Gastrocnemius medialis (tissue), 4 donors: ENCODE results near the gene TNS3. TPM values are rescaled to one million over a fixed set of nuclear protein-coding genes. Genes with fewer than 3 reads are reported as not detected.

Experiments used
- ATAC-seq, 2 donors: fragments of 150-250 bp; one replicate each; pipeline ENCODE4 v1.9.1; 2016
- DNase-seq, 2 donors: peaks; one replicate each; pipeline ENCODE4 v3.0.0-alpha.2; 2019
- H3K27ac ChIP-seq, 4 donors: fragments of 200-600 bp; sonication (generic); 1 replicate in 1 of 4; 2 replicates in 3 of 4; pipeline ENCODE4 v1.5.1; 2016 to 2018; ENCODE audit warnings: mild to moderate bottlenecking in 2 of 4, moderate library complexity in 1 of 4
- H3K27me3 ChIP-seq, 3 donors: fragments of 200-600 bp; sonication (generic) in 2 of 3; 1 replicate in 1 of 3; 2 replicates in 2 of 3; pipeline versions ENCODE4 v1.5.1 to v1.6.0; 2016 to 2019; ENCODE audit warnings: mild to moderate bottlenecking in 1 of 3, moderate library complexity in 1 of 3
- H3K36me3 ChIP-seq, 2 donors: fragments of 200-600 bp; sonication (generic) in 1 of 2; one replicate each; pipeline ENCODE4 v1.5.1; 2017 to 2018
- H3K4me1 ChIP-seq, 2 donors: fragments of 200-600 bp; sonication (generic) in 1 of 2; one replicate each; pipeline ENCODE4 v1.5.1; 2016 to 2017; ENCODE audit warnings: mild to moderate bottlenecking in 2 of 2
- H3K4me3 ChIP-seq, 4 donors: fragments of 200-600 bp; sonication (generic) in 3 of 4; 1 replicate in 1 of 4; 2 replicates in 3 of 4; pipeline ENCODE4 v1.5.1; 2016 to 2019; ENCODE audit warnings: mild to moderate bottlenecking in 2 of 4
- H3K9me3 ChIP-seq, 3 donors: fragments of 200-600 bp; sonication (generic) in 2 of 3; 1 replicate in 1 of 3; 2 replicates in 2 of 3; pipeline ENCODE4 v1.5.1; 2016 to 2019
- POLR2A ChIP-seq, 2 donors: fragments of 450-650 bp; IDR thresholded peaks; one replicate each; pipeline ENCODE4 v1.6.1; 2017; ENCODE audit warnings: antibody characterized with exemption in 2 of 2, mild to moderate bottlenecking in 2 of 2, moderate library complexity in 2 of 2
- in situ Hi-C, 4 donors: fragments of 200-750 bp; cut with MboI; loops; one replicate each; pipeline versions ENCODE4 v1.15.0 to v1.8.0; 2017; ENCODE audit warnings: low sequenced_read_pairs in 4 of 4
- intact Hi-C: fragments of 100-400 bp; cut with DNase I; formaldehyde crosslinking; loops from one replicate; pipeline ENCODE4 v1.15.1; 2023; ENCODE audit warnings: low total_unique reads
- total RNA-seq, 4 donors: library from RNA; depleted of rRNA; stranded (reverse); fragments of >200 nt; gene quantifications; one replicate each; pipeline versions ENCODE4 v1.1.0 to v1.2.3, GENCODE V29; 2016
- TF ChIP-seq, protein P1 (sequence below), 5 experiments: fragments of 450-650 bp in 3 of 5; fragments of 200-600 bp in 2 of 5; sonication (generic) in 2 of 5; IDR thresholded peaks in 4 of 5; conservative IDR thresholded peaks in 1 of 5; 1 replicate in 4 of 5; 2 replicates in 1 of 5; pipeline ENCODE4 v1.5.1; 2016 to 2019; ENCODE audit warnings: antibody characterized with exemption in 5 of 5, mild to moderate bottlenecking in 3 of 5, moderate library complexity in 3 of 5

TNS3 gene
- total RNA-seq, 4 donors from 2014 or later: 39.4 to 64.3 (median 50.5) TPM

DNA sequence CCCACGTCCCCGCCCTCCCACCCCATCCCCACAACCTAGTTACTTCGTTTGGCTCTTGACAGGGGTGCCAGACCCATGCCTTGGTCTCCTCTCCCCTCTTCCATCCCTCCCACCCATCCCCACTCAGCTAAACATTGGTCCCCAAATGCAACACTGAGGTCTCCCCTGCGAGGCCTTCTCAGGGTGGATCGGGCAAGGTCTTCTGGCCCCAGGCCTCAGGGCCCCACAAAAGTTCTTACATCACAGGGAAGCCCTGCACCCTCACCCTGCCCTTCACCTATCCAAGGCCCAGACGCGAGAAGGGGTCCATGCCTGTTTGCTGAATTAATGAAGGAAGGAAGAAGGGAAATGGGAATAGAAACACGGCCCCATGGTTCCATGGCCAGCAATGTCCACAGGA, 32.0 kb downstream of the TNS3 start:
- Histone ChIP-seq H3K9me3 (no peaks in the 10 kb centered on the region), H3K27me3 (no peaks in the 10 kb centered on the region), H3K36me3 (no peaks in the 10 kb centered on the region), H3K4me1 (no peaks in the 10 kb centered on the region), H3K27ac (no peak overlapping the region), H3K4me3 (no peak overlapping the region)
- TF ChIP-seq, protein P1, sequence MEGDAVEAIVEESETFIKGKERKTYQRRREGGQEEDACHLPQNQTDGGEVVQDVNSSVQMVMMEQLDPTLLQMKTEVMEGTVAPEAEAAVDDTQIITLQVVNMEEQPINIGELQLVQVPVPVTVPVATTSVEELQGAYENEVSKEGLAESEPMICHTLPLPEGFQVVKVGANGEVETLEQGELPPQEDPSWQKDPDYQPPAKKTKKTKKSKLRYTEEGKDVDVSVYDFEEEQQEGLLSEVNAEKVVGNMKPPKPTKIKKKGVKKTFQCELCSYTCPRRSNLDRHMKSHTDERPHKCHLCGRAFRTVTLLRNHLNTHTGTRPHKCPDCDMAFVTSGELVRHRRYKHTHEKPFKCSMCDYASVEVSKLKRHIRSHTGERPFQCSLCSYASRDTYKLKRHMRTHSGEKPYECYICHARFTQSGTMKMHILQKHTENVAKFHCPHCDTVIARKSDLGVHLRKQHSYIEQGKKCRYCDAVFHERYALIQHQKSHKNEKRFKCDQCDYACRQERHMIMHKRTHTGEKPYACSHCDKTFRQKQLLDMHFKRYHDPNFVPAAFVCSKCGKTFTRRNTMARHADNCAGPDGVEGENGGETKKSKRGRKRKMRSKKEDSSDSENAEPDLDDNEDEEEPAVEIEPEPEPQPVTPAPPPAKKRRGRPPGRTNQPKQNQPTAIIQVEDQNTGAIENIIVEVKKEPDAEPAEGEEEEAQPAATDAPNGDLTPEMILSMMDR (IDR thresholded peaks at IDR 0.05 in 4 of 5, conservative IDR thresholded peaks at IDR 0.05 in 1 of 5): no peak
- no peak for TF ChIP-seq POLR2A (IDR thresholded peaks at IDR 0.05)
- in situ Hi-C loops (no loop called here), intact Hi-C loops (no loop called here)
- no peak for DNase-seq
- no peak for ATAC-seq

DNA sequence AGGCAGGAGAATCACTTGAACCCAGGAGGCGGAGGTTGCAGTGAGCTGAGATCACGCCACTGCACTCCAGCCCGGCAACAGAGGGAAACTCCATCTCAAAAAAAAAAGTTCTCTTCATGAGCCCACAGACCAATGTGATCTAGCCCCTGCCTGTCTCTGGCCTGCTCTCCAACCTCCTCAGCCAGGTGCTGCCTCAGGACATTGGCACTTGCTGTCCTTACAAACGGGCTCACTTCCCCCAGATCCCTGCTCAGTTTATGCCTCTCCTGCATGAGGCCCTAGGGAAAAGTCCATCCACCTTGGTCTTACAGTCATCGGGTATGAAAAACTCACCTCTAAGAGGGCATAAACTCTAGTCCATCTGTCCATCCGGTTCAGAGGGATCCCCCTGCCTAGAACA, 32.5 kb downstream of the TNS3 start:
- Histone ChIP-seq H3K27me3 (no peaks in the 10 kb centered on the region), H3K4me1 (no peaks in the 10 kb centered on the region), H3K36me3 (no peaks in the 10 kb centered on the region), H3K27ac (no peak overlapping the region), H3K4me3 (no peak overlapping the region), H3K9me3 (no peaks in the 10 kb centered on the region)
- no peak for DNase-seq
- in situ Hi-C loops: no loop called here
- no peak for ATAC-seq
- intact Hi-C loops: no loop called here
- TF ChIP-seq POLR2A (IDR thresholded peaks at IDR 0.05): no peak
- TF ChIP-seq, protein P1 (IDR thresholded peaks at IDR 0.05 in 4 of 5, conservative IDR thresholded peaks at IDR 0.05 in 1 of 5): no peak

- intact Hi-C loops: no loop called here
- H3K4me3 ChIP-seq: no peak overlapping the region
- H3K36me3 ChIP-seq: no peaks in the 10 kb centered on the region
- DNase-seq: no peak
- no peak for TF ChIP-seq POLR2A (IDR thresholded peaks at IDR 0.05)
- TF ChIP-seq, protein P1 (IDR thresholded peaks at IDR 0.05 in 4 of 5, conservative IDR thresholded peaks at IDR 0.05 in 1 of 5): no peak
- no peak overlapping the region for H3K27ac ChIP-seq
- H3K27me3 ChIP-seq: no peaks in the 10 kb centered on the region
- H3K4me1 ChIP-seq: no peaks in the 10 kb centered on the region
- H3K9me3 ChIP-seq: no peaks in the 10 kb centered on the region
- no peak for ATAC-seq
- in situ Hi-C loops: no loop called here
These were observed 33.4 kb downstream of the TNS3 start for GRCh38 chr7:47548546-47548945.

GRCh38 chr7:47546733-47547494, 35.0 kb downstream of the TNS3 start:
- no peak overlapping the region for H3K4me3 ChIP-seq
- no peaks in the 10 kb centered on the region for H3K36me3 ChIP-seq
- H3K9me3 ChIP-seq: no peaks in the 10 kb centered on the region
- intact Hi-C loops (no loop called here), in situ Hi-C loops (no loop called here)
- no peaks in the 10 kb centered on the region for H3K4me1 ChIP-seq
- no peak overlapping the region for H3K27ac ChIP-seq
- TF ChIP-seq, protein P1 (IDR thresholded peaks at IDR 0.05 in 4 of 5, conservative IDR thresholded peaks at IDR 0.05 in 1 of 5): no peak
- TF ChIP-seq POLR2A (IDR thresholded peaks at IDR 0.05): no peak
- ATAC-seq (no peak), DNase-seq (no peak)
- no peaks in the 10 kb centered on the region for H3K27me3 ChIP-seq

GRCh38 chr7:47546171-47546570, 35.7 kb downstream of the TNS3 start:
- H3K4me1 ChIP-seq: no peaks in the 10 kb centered on the region
- TF ChIP-seq, protein P1 (IDR thresholded peaks at IDR 0.05 in 4 of 5, conservative IDR thresholded peaks at IDR 0.05 in 1 of 5): no peak
- TF ChIP-seq POLR2A (IDR thresholded peaks at IDR 0.05): no peak
- intact Hi-C loops: no loop called here
- H3K4me3 ChIP-seq: no peak overlapping the region
- H3K36me3 ChIP-seq: no peaks in the 10 kb centered on the region
- no peaks in the 10 kb centered on the region for H3K9me3 ChIP-seq
- H3K27ac ChIP-seq: no peak overlapping the region
- DNase-seq: no peak
- in situ Hi-C loops: no loop called here
- no peaks in the 10 kb centered on the region for H3K27me3 ChIP-seq
- ATAC-seq: no peak
